K562 (cell line): ENCODE data around the gene RBM44. TPM values are rescaled to one million over a fixed set of nuclear protein-coding genes. Genes with fewer than 3 reads are reported as not detected.

Source experiments
- ATAC-seq: fragments of 200-7000 bp; cut with Tn5 transposase; 3 replicates; pipeline ENCODE4 v1.9.1; 2020; ENCODE audit warnings: moderate library complexity
- BruUV-seq: library from RNA; stranded (reverse); fragments of 400-500 nt; replicated peaks from 2 replicates; lab custom pipeline; 2021; lab: Mats Ljungman, UMichigan
- CTCF ChIA-PET: fragments of 300-600 bp; formaldehyde crosslinking; extraction: SDS; loops from one replicate; lab custom pipeline; 2021; ENCODE audit warnings: low intra/inter-chr PET ratio; lab: Yijun Ruan, JAX
- POLR2A ChIA-PET: fragments of 300-600, 350-650 bp; sonication (Branson Sonifier 250); formaldehyde crosslinking; extraction: SDS; loops from one replicate; lab custom pipeline; 2021; ENCODE audit warnings: antibody characterized with exemption, inconsistent platforms; lab: Yijun Ruan, JAX
- DNase-seq, 4 experiments: peaks; one replicate each; pipeline versions ENCODE4 v3.0.0 to v3.0.0-alpha.2; 2011 to 2018; ENCODE audit warnings: low spot score in 3 of 4, mixed read lengths in 3 of 4; ENCODE audit errors: extremely low read depth in 1 of 4
- FAIRE-seq: peaks from 2 replicates; lab custom pipeline; 2011; peaks lifted over from hg19 to GRCh38; lab: Jason Lieb, UNC
- H2AFZ ChIP-seq: 2 replicates; pipeline ENCODE4 v1.6.0; 2011; ENCODE audit warnings: low read depth, low read length, control low read depth, inconsistent platforms
- H3K27ac ChIP-seq: fragments of 200-600 bp; 3 replicates; pipeline ENCODE4 v1.8.0; 2011; ENCODE audit warnings: low read depth, mild to moderate bottlenecking, control low read depth, inconsistent platforms, low read length, moderate library complexity, mixed read lengths; ENCODE audit errors: extremely low read depth
- H3K27me3 ChIP-seq, 2 experiments: fragments of 300-600 bp in 1 of 2; 2 replicates in 1 of 2; 3 replicates in 1 of 2; pipeline versions ENCODE4 v1.6.0 to v1.8.0; 2011; ENCODE audit warnings: inconsistent platforms in 2 of 2, low read length in 2 of 2, mild to moderate bottlenecking in 1 of 2, mixed read lengths in 1 of 2, moderate library complexity in 1 of 2; ENCODE audit not compliant: control insufficient read depth in 2 of 2, insufficient read depth in 2 of 2
- H3K36me3 ChIP-seq: fragments of 300-600 bp; 3 replicates; pipeline ENCODE4 v1.8.0; 2011; ENCODE audit warnings: mild to moderate bottlenecking, low read length, inconsistent platforms; ENCODE audit not compliant: control insufficient read depth, insufficient read depth
- H3K4me1 ChIP-seq, 2 experiments: fragments of 200-600 bp in 1 of 2; replicated peaks in 1 of 2; 2 replicates in 1 of 2; 3 replicates in 1 of 2; pipeline versions ENCODE4 v1.5.1 to v1.8.0; 2011; ENCODE audit warnings: inconsistent platforms in 2 of 2, low read length in 2 of 2, mild to moderate bottlenecking in 1 of 2, mixed read lengths in 1 of 2, moderate library complexity in 1 of 2; ENCODE audit not compliant: control insufficient read depth in 2 of 2, insufficient read depth in 2 of 2
- H3K4me2 ChIP-seq: 2 replicates; pipeline ENCODE4 v1.6.1; 2011; ENCODE audit warnings: low read length, control low read depth, inconsistent platforms, mixed read lengths; ENCODE audit not compliant: insufficient read depth
- H3K4me3 ChIP-seq: fragments of 200-600 bp; sonication (generic), shearing (Covaris generic); 2 replicates; pipeline ENCODE4 v1.5.1; 2016; ENCODE audit warnings: control low read depth, inconsistent platforms
- H3K79me2 ChIP-seq: fragments of 200-600 bp; 3 replicates; pipeline ENCODE4 v1.8.0; 2011; ENCODE audit warnings: low read length, inconsistent platforms; ENCODE audit not compliant: control insufficient read depth, insufficient read depth
- H3K9ac ChIP-seq, 2 experiments: 2 replicates each; pipeline versions ENCODE4 v1.6.0 to v1.6.1; 2011; ENCODE audit warnings: low read depth in 2 of 2, low read length in 2 of 2, control low read depth in 1 of 2, inconsistent platforms in 1 of 2, mild to moderate bottlenecking in 1 of 2, mixed read lengths in 1 of 2; ENCODE audit not compliant: insufficient read depth in 1 of 2
- H3K9me1 ChIP-seq: one replicate; pipeline ENCODE4 v1.6.0; 2011; ENCODE audit warnings: inconsistent platforms, mild to moderate bottlenecking, low read length, moderate library complexity; ENCODE audit not compliant: control insufficient read depth, insufficient read depth
- H3K9me3 ChIP-seq: replicated peaks from 2 replicates; pipeline ENCODE4 v1.5.1; 2011; ENCODE audit warnings: low read depth, low read length, inconsistent platforms; ENCODE audit not compliant: control insufficient read depth, insufficient read depth
- H4K20me1 ChIP-seq: replicated peaks from 2 replicates; pipeline ENCODE4 v1.6.1; 2011; ENCODE audit warnings: low read length, inconsistent platforms, mixed read lengths; ENCODE audit not compliant: control insufficient read depth, insufficient read depth
- BRF1 ChIP-seq: IDR thresholded peaks from 3 replicates; pipeline ENCODE4 v1.6.1; 2011; ENCODE audit warnings: borderline replicate concordance, mild to moderate bottlenecking; ENCODE audit not compliant: insufficient read length; ENCODE audit errors: extremely low read depth
- MYC ChIP-seq, 2 experiments: fragments of 250-450 bp in 1 of 2; sonication (Bioruptor Pico) in 1 of 2; IDR thresholded peaks; 2 replicates each; pipeline versions ENCODE4 v1.5.1 to v1.6.1; 2012 to 2021; ENCODE audit warnings: low read depth in 2 of 2, borderline replicate concordance in 1 of 2, improper control_type of control experiment in 1 of 2, low read length in 1 of 2, mild to moderate bottlenecking in 1 of 2, moderate library complexity in 1 of 2
- NFE2 ChIP-seq: IDR thresholded peaks from 2 replicates; pipeline ENCODE4 v1.6.1; 2014; ENCODE audit warnings: antibody characterized with exemption, low read depth
- PHB ChIP-seq: fragments of 250-450 bp; sonication (Bioruptor Pico); IDR thresholded peaks from 2 replicates; pipeline ENCODE4 v1.5.0; 2021
- THRB ChIP-seq: fragments of 450-650 bp; formaldehyde crosslinking; conservative IDR thresholded peaks from 2 replicates; pipeline ENCODE4 v1.4.0; 2022; ENCODE audit warnings: mild to moderate bottlenecking, missing genetic modification characterization
- USF2 ChIP-seq: sonication (generic); formaldehyde crosslinking; IDR thresholded peaks from 2 replicates; pipeline ENCODE4 v1.5.0; 2020; ENCODE audit warnings: missing genetic modification reagents
- ZNF324 ChIP-seq: fragments of 250-450 bp; sonication (Bioruptor Pico); IDR thresholded peaks from 2 replicates; pipeline ENCODE4 v1.4.0; 2020; ENCODE audit warnings: mild to moderate bottlenecking
- ZNF407 ChIP-seq: fragments of 450-650 bp; IDR thresholded peaks from 2 replicates; pipeline ENCODE4 v1.6.1; 2016; ENCODE audit warnings: low read depth
- ZNF778 ChIP-seq: fragments of 450-650 bp; formaldehyde crosslinking; IDR thresholded peaks from 2 replicates; pipeline ENCODE4 v1.4.0; 2020; ENCODE audit warnings: mild to moderate bottlenecking, moderate library complexity
- WGBS: fragments of 100-300 bp; shearing (Covaris generic); methylation state at CpG from one replicate; pipeline ENCODE4 v1.1.6; 2016; ENCODE audit warnings: low coverage, mixed read lengths; ENCODE audit not compliant: insufficient coverage; ENCODE audit errors: missing lambda C conversion rate; 5-methylcytosine and 5-hydroxymethylcytosine counted together
- in situ Hi-C: fragments of 300-500 bp; cut with MboI; formaldehyde crosslinking; loops from 4 replicates; pipeline ENCODE4 v1.15.0; 2018; ENCODE audit warnings: inconsistent platforms, mixed read lengths
- intact Hi-C: fragments of 100-400 bp; cut with micrococcal nuclease; formaldehyde crosslinking; loops from 2 replicates; pipeline ENCODE4 v1.14.2; 2022
- polyA plus RNA-seq, 8 experiments: library from polyadenylated mRNA; depleted of rRNA in 4 of 8; stranded (reverse) in 5 of 8; unstranded in 3 of 8; fragments of >200 nt; fragmentation: Nextera tagmentation in 2 of 8; fragmentation: Illumina TruSeq in 1 of 8; extraction: Ambion mirVana in 2 of 8; extraction: Trizol in 1 of 8; gene quantifications; 2 replicates each; pipeline versions ENCODE4 v1.2.1 to v1.2.3, GENCODE V29; 2011 to 2014; ENCODE audit warnings: inconsistent platforms in 1 of 8, missing spikeins in 1 of 8
- total RNA-seq, 7 experiments: library from RNA; depleted of rRNA in 6 of 7; stranded (reverse); fragments of >200 nt in 6 of 7; fragmentation: Illumina TruSeq in 2 of 7; extraction: Trizol in 2 of 7; gene quantifications; 2 replicates each; pipeline versions ENCODE4 v1.2.1 to v1.2.3, GENCODE V29; 2011 to 2021; ENCODE audit warnings: low replicate concordance in 1 of 7

Gene RBM44
- total and polyA plus RNA-seq, 9 of the 15 experiments (the other 6 are each of a cell fraction or from before 2014, with no cell fraction given): 0.04 to 0.25 (median 0.13) TPM

GRCh38 chr2:237827421-237827987, 28.9 kb downstream of the RBM44 start (continued):
- no peak for TF ChIP-seq ZNF407
- TF ChIP-seq, all 486 proteins: peak for 0

- 0% methylated on average over 2 of the region's 2 CpGs for WGBS
- no peak overlapping the region for H3K4me3 ChIP-seq
- FAIRE-seq (no peak), ATAC-seq (no peak), DNase-seq (no peak)
- H3K9me1 ChIP-seq: no peaks in the 10 kb centered on the region
- in situ Hi-C loops: no loop called here
- ChIA-PET CTCF (no interaction called here), POLR2A (no interaction called here)
- H3K9me3 ChIP-seq: no peaks in the 10 kb centered on the region
- H3K79me2 ChIP-seq: no peaks in the 10 kb centered on the region
- intact Hi-C loops: no loop called here
- H3K36me3 ChIP-seq: no peaks in the 10 kb centered on the region
- H3K27ac ChIP-seq: no peak overlapping the region
- H4K20me1 ChIP-seq: no peaks in the 10 kb centered on the region
- no TSS peak for BruUV-seq
- H3K9ac ChIP-seq: no peak overlapping the region
- H3K4me2 ChIP-seq: no peak overlapping the region
- H3K4me1 ChIP-seq: no peaks in the 10 kb centered on the region
- H3K27me3 ChIP-seq: peaks cover 2 to 6% of the 10 kb centered on the region in 2 experiments; a peak in 3 of 5 replicates
- H2AFZ ChIP-seq: no peak overlapping the region
- TF ChIP-seq MYC (IDR thresholded peaks at IDR 0.05; ENCODE audit: low read depth, low read length) (no peak), MYC (CRISPR knock-in tag; IDR thresholded peaks at IDR 0.05; ENCODE audit: borderline replicate concordance, low read depth) (no peak), BRF1 (no peak), THRB (no peak), USF2 (CRISPR knock-in tag) (no peak), PHB (CRISPR knock-in tag) (no peak), ZNF778 (CRISPR knock-in tag) (no peak), NFE2 (no peak), ZNF324 (CRISPR knock-in tag) (no peak)
Observed at GRCh38 chr2:237830522-237830921, 31.9 kb downstream of the RBM44 start.
